HepG2 (cell line): Measurements from ENCODE around the gene FN1.
A peak's percentile ranks its signal among the peaks of the same experiment; 100 is the strongest.

ENCODE experiments used
- ARID5B ChIP-seq: IDR thresholded peaks from 2 replicates; pipeline ENCODE4 v1.4.0; 2020; ENCODE audit warnings: mild to moderate bottlenecking, missing genetic modification reagents
- EZH2 ChIP-seq: conservative IDR thresholded peaks from 2 replicates; pipeline ENCODE4 v1.6.1; 2012; ENCODE audit warnings: mild to moderate bottlenecking, low read depth, low read length, moderate library complexity
- HNRNPUL1 ChIP-seq: fragments of 200-400 bp; formaldehyde crosslinking; IDR thresholded peaks from 2 replicates; pipeline ENCODE4 v1.6.1; 2017; ENCODE audit warnings: low read depth, mild to moderate bottlenecking, low read length, moderate library complexity
- IRF9 ChIP-seq: sonication (generic); formaldehyde crosslinking; IDR thresholded peaks from 2 replicates; pipeline ENCODE4 v1.8.0; 2022; ENCODE audit warnings: missing genetic modification reagents, mild to moderate bottlenecking, borderline replicate concordance
- MYPOP ChIP-seq: sonication (generic); formaldehyde crosslinking; IDR thresholded peaks from 2 replicates; pipeline ENCODE4 v1.8.1; 2023; ENCODE audit warnings: mild to moderate bottlenecking, moderate library complexity, missing genetic modification reagents
- NFAT5 ChIP-seq: sonication (generic); formaldehyde crosslinking; IDR thresholded peaks from 2 replicates; pipeline ENCODE4 v1.4.0; 2020; ENCODE audit warnings: missing genetic modification reagents
- NFRKB ChIP-seq: fragments of 450-650 bp; IDR thresholded peaks from 2 replicates; pipeline ENCODE4 v1.6.1; 2017
- PLSCR1 ChIP-seq: sonication (generic); formaldehyde crosslinking; IDR thresholded peaks from 2 replicates; pipeline ENCODE4 v1.5.0; 2020; ENCODE audit warnings: missing genetic modification reagents, mild to moderate bottlenecking, borderline replicate concordance
- POGZ ChIP-seq: sonication (generic); formaldehyde crosslinking; IDR thresholded peaks from 2 replicates; pipeline ENCODE4 v1.4.0; 2020; ENCODE audit warnings: mild to moderate bottlenecking, missing genetic modification reagents
- POLR2A ChIP-seq, 2 experiments: IDR thresholded peaks; 2 replicates each; pipeline ENCODE4 v1.6.1; 2011; ENCODE audit warnings: low read depth in 2 of 2, low read length in 2 of 2, mild to moderate bottlenecking in 1 of 2, moderate library complexity in 1 of 2; ENCODE audit not compliant: insufficient read depth in 1 of 2
- ZNF337 ChIP-seq: sonication (generic); formaldehyde crosslinking; IDR thresholded peaks from 2 replicates; pipeline ENCODE4 v1.5.1; 2020; ENCODE audit warnings: missing genetic modification reagents, low read depth, mild to moderate bottlenecking, borderline replicate concordance
- ZNF350 ChIP-seq: sonication (generic); formaldehyde crosslinking; IDR thresholded peaks from 2 replicates; pipeline ENCODE4 v1.4.0; 2020; ENCODE audit warnings: mild to moderate bottlenecking, low read depth, missing genetic modification reagents, borderline replicate concordance
- ZNF670 ChIP-seq: sonication (generic); formaldehyde crosslinking; IDR thresholded peaks from 2 replicates; pipeline ENCODE4 v1.8.0; 2022; ENCODE audit warnings: mild to moderate bottlenecking, missing genetic modification reagents, borderline replicate concordance

GRCh38 chr2:215361211-215361875, 74.5 kb downstream of the FN1 start:
- TF ChIP-seq ZNF337 (CRISPR knock-in tag), result no peak
- TF ChIP-seq EZH2, result no peak
- no peak for TF ChIP-seq ARID5B (CRISPR knock-in tag)
- TF ChIP-seq POLR2A (IDR thresholded peaks at IDR 0.05; ENCODE audit: insufficient read depth in 1 of 2, low read depth in 2 of 2, low read length in 2 of 2), result 0 out of 4 replicates have a peak, but pooled peaks of 1 of the 2 experiments have one; percentile 23
- TF ChIP-seq POGZ (CRISPR knock-in tag), result no peak
- TF ChIP-seq PLSCR1, result no peak
- TF ChIP-seq MYPOP (CRISPR knock-in tag), result no peak
- no peak for TF ChIP-seq NFAT5
- no peak for TF ChIP-seq ZNF350 (CRISPR knock-in tag)
- no peak for TF ChIP-seq NFRKB
- no peak for TF ChIP-seq HNRNPUL1
- no peak for TF ChIP-seq ZNF670 (CRISPR knock-in tag)
- no peak for TF ChIP-seq IRF9 (CRISPR knock-in tag)
